ENCODE data around the gene ABLIM2. TPM values are rescaled to one million over a fixed set of nuclear protein-coding genes. Genes with fewer than 3 reads are reported as not detected.

Gene ABLIM2
- total and polyA plus RNA-seq, 2 of the 4 experiments (the other 2 are of a cell fraction): under 0.01 to 0.10 TPM

GRCh38 chr4:8147231-8147970 lies 11.2 kb downstream of the ABLIM2 start:
- ATAC-seq (ENCODE audit: low read depth) (no peak), DNase-seq (no peak)
- Histone ChIP-seq H3K9me1 (ENCODE audit: insufficient read depth, low read length) (no peaks in the 10 kb centered on the region), H4K8ac (ENCODE audit: low read depth in 2 of 2, low read length in 2 of 2) (no peak overlapping the region), H2BK120ac (ENCODE audit: low read depth, low read length) (no peak overlapping the region), H3K4me3 (ENCODE audit: insufficient read depth, low read depth, low read length) (no peak overlapping the region), H3K4me2 (ENCODE audit: low read depth, low read length) (no peak overlapping the region), H2AK9ac (replicated peaks; ENCODE audit: low read depth, low read length, poor library complexity) (peak overlapping the region; percentile 28), H3K23ac (ENCODE audit: low read depth, low read length) (no peak overlapping the region), H3K9me3 (ENCODE audit: control insufficient read depth, insufficient read depth, low read length) (no peaks in the 10 kb centered on the region), H3K27ac (ENCODE audit: insufficient read depth, low read length) (no peak overlapping the region), H2AFZ (replicated peaks; ENCODE audit: low read length, poor library complexity) (no peak overlapping the region), H3K36me3 (ENCODE audit: control insufficient read depth, insufficient read depth, low read length) (no peaks in the 10 kb centered on the region), H3K9ac (ENCODE audit: low read depth, low read length) (no peak overlapping the region), H3K4ac (ENCODE audit: low read depth, low read length) (no peak overlapping the region), H3K56ac (ENCODE audit: extremely low read depth, insufficient read depth, low read length) (no peak overlapping the region), H2BK5ac (ENCODE audit: low read depth, low read length, poor library complexity, severe bottlenecking) (no peak overlapping the region), H2BK15ac (ENCODE audit: low read depth, low read length) (no peak overlapping the region), H3K27me3 (ENCODE audit: control insufficient read depth, insufficient read depth, low read length) (peaks cover 82% of the 10 kb centered on the region), H3K18ac (ENCODE audit: low read depth, low read length) (no peak overlapping the region), H3K14ac (replicated peaks; ENCODE audit: low read depth, low read length) (no peak overlapping the region), H3K4me1 (ENCODE audit: control insufficient read depth, insufficient read depth, low read length) (no peaks in the 10 kb centered on the region), H3K79me1 (ENCODE audit: low read depth in 1 of 2, low read length in 2 of 2) (no peaks in the 10 kb centered on the region), H4K20me1 (ENCODE audit: insufficient read depth, low read length) (no peaks in the 10 kb centered on the region), H2AK5ac (ENCODE audit: low read depth, low read length) (no peak overlapping the region), H2BK20ac (ENCODE audit: low read depth, low read length) (no peak overlapping the region), H4K5ac (ENCODE audit: low read depth, low read length) (no peak overlapping the region), H4K91ac (ENCODE audit: insufficient read depth, low read depth, low read length) (no peak overlapping the region)
- dilution Hi-C loops (cut with HindIII; ENCODE audit: low sequenced_read_pairs, unreplicated experiment) (no loop called here), intact Hi-C loops (cut with micrococcal nuclease) (no loop called here), in situ Hi-C loops (cut with MboI; ENCODE audit: low sequenced_read_pairs) (no loop called here)
- CTCF ChIA-PET: no interaction called here
- TF ChIP-seq CEBPB (IDR thresholded peaks at IDR 0.05; ENCODE audit: low read depth, low read length): no peak
- TF ChIP-seq RCOR1 (IDR thresholded peaks at IDR 0.05; ENCODE audit: insufficient replicate concordance, low read length): no peak
- TF ChIP-seq FOS (IDR thresholded peaks at IDR 0.05; ENCODE audit: low read depth, low read length): no peak
- TF ChIP-seq USF2 (IDR thresholded peaks at IDR 0.05; ENCODE audit: low read depth, low read length): no peak
- TF ChIP-seq NFE2L2 (IDR thresholded peaks at IDR 0.05; ENCODE audit: low read depth, low read length): no peak
- no peak for TF ChIP-seq CHD1 (IDR thresholded peaks at IDR 0.05; ENCODE audit: low read depth, low read length)
- no peak for TF ChIP-seq SMC3 (IDR thresholded peaks at IDR 0.05; ENCODE audit: low read depth, low read length)
- no peak for TF ChIP-seq RAD21 (IDR thresholded peaks at IDR 0.05; ENCODE audit: low read length)
- TF ChIP-seq POLR2A (IDR thresholded peaks at IDR 0.05; ENCODE audit: low read depth, low read length): no peak
- no peak for TF ChIP-seq MXI1 (IDR thresholded peaks at IDR 0.05; ENCODE audit: borderline replicate concordance, low read depth, low read length)
- no peak for TF ChIP-seq BHLHE40 (IDR thresholded peaks at IDR 0.05; ENCODE audit: low read depth, low read length)
- no peak for TF ChIP-seq RFX5 (IDR thresholded peaks at IDR 0.05; ENCODE audit: low read depth, low read length)
- TF ChIP-seq, protein P1, sequence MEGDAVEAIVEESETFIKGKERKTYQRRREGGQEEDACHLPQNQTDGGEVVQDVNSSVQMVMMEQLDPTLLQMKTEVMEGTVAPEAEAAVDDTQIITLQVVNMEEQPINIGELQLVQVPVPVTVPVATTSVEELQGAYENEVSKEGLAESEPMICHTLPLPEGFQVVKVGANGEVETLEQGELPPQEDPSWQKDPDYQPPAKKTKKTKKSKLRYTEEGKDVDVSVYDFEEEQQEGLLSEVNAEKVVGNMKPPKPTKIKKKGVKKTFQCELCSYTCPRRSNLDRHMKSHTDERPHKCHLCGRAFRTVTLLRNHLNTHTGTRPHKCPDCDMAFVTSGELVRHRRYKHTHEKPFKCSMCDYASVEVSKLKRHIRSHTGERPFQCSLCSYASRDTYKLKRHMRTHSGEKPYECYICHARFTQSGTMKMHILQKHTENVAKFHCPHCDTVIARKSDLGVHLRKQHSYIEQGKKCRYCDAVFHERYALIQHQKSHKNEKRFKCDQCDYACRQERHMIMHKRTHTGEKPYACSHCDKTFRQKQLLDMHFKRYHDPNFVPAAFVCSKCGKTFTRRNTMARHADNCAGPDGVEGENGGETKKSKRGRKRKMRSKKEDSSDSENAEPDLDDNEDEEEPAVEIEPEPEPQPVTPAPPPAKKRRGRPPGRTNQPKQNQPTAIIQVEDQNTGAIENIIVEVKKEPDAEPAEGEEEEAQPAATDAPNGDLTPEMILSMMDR (conservative IDR thresholded peaks at IDR 0.05; ENCODE audit: low read depth, low read length): no peak
- WGBS, 2 experiments (ENCODE audit: extremely low coverage in 2 of 2, insufficient read length in 1 of 2): 41% methylated on average over 8 of the region's 19 CpGs; no CpG with 5 or more reads in 1 of the 2 experiments
- POLR2A ChIA-PET (ENCODE audit: unreplicated experiment): no interaction called here
- BruUV-seq (replicated peaks): no TSS peak
